ENCODE data around the gene PDE4D. TPM values are rescaled to one million over a fixed set of nuclear protein-coding genes. Genes with fewer than 3 reads are reported as not detected.

Gene PDE4D
- total RNA-seq, 2 experiments from 2014 or later, result 164 to 175 TPM

DNA sequence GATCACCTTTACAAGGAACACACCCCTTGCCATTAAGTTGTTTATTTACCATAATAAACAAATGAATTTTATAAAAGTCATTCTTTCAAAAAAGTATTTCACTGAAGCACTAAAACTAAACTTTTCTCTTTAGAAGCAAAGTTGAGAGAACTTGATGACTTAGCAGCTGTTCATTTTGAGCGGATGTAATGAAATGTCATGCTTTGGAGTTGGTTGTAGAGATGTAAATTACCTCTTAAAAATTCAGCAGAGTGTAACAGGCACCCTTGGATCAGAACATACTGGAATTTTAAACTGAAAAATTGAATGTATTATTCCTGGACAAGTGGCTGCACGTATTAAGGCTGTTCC, 617.2 kb downstream of the PDE4D start:
- Mint-ChIP-seq H3K4me1 (ENCODE audit: low read depth) (peaks cover 12% of the 10 kb centered on the region), H3K36me3 (ENCODE audit: low read depth) (no peaks in the 10 kb centered on the region), H3K27ac (no peak overlapping the region), H3K27me3 (peaks cover 22% of the 10 kb centered on the region), H3K4me3 (no peak overlapping the region), H3K9me3 (no peaks in the 10 kb centered on the region)
- DNase-seq (no peak), ATAC-seq (ENCODE audit: poor library complexity) (no peak)
- Histone ChIP-seq H3K4me1 (ENCODE audit: insufficient read depth, low read length) (peaks cover 6% of the 10 kb centered on the region), H3K27ac (ENCODE audit: low read depth in 1 of 2, low read length in 2 of 2) (no peak overlapping the region), H3K36me3 (ENCODE audit: insufficient read depth, low read length) (no peaks in the 10 kb centered on the region), H3K27me3 (ENCODE audit: control insufficient read depth in 1 of 2, insufficient read depth in 2 of 2, low read length in 2 of 2) (peaks cover 8 to 10% of the 10 kb centered on the region in 2 experiments), H3K4me3 (ENCODE audit: low read length) (no peak overlapping the region), H3K9me3 (ENCODE audit: control insufficient read depth in 1 of 2, insufficient read depth in 1 of 2, low read length in 2 of 2) (no peaks in the 10 kb centered on the region)
- ChIA-PET CTCF (no interaction called here), POLR2A (no interaction called here)
- intact Hi-C loops (cut with DNase I, micrococcal nuclease), result no loop called here
- TF ChIP-seq, protein P1, sequence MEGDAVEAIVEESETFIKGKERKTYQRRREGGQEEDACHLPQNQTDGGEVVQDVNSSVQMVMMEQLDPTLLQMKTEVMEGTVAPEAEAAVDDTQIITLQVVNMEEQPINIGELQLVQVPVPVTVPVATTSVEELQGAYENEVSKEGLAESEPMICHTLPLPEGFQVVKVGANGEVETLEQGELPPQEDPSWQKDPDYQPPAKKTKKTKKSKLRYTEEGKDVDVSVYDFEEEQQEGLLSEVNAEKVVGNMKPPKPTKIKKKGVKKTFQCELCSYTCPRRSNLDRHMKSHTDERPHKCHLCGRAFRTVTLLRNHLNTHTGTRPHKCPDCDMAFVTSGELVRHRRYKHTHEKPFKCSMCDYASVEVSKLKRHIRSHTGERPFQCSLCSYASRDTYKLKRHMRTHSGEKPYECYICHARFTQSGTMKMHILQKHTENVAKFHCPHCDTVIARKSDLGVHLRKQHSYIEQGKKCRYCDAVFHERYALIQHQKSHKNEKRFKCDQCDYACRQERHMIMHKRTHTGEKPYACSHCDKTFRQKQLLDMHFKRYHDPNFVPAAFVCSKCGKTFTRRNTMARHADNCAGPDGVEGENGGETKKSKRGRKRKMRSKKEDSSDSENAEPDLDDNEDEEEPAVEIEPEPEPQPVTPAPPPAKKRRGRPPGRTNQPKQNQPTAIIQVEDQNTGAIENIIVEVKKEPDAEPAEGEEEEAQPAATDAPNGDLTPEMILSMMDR (IDR thresholded peaks at IDR 0.05), result no peak

DNA sequence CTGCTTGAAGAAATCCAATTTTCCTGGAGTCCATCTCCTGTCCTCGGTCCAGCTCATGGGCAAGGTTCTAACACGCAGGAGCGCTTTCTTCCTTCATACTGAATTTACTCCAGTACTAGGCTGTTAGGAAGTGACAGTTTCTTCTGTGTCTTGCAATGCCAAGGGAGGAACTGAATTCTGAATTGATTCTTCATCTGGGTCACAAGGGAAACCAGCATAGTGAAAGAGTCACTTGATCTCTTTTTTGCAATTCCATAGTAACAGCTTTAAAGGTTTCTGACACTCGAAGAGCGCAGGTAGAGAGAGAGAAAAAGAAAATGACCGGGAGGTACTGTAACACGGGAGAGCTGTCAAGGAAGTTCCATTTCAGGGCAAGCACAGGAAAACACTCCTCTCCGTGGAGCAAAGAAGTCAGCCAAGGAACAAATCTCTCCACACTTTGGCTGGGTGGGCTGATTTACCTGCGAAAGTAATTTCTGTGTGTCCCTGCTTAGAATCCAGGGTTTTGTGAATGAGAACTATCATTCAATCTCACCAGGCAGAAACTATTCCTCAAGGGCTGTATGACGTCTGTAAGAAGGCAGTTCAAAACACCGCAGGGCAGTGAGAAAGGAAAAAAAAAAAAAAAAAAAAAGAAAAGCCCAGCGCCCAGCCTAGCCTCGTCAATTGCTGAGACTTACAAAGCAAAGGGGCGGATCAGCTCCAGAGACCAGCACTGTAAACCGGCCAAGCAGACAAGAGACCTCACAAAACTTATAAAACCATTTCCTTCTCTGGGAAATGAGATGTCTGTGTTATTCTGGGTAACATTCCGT, 617.8 kb downstream of the PDE4D start:
- Histone ChIP-seq H3K27me3 (ENCODE audit: control insufficient read depth in 1 of 2, insufficient read depth in 2 of 2, low read length in 2 of 2) (peaks cover 7 to 8% of the 10 kb centered on the region in 2 experiments), H3K36me3 (ENCODE audit: insufficient read depth, low read length) (no peaks in the 10 kb centered on the region), H3K4me3 (ENCODE audit: low read length) (peak overlapping the region; percentile 9), H3K9me3 (ENCODE audit: control insufficient read depth in 1 of 2, insufficient read depth in 1 of 2, low read length in 2 of 2) (no peaks in the 10 kb centered on the region), H3K27ac (ENCODE audit: low read depth in 1 of 2, low read length in 2 of 2) (no peak overlapping the region), H3K4me1 (ENCODE audit: insufficient read depth, low read length) (peaks cover 6% of the 10 kb centered on the region)
- ATAC-seq (ENCODE audit: poor library complexity) (no peak), DNase-seq (no peak)
- no peaks in the 10 kb centered on the region for H3K36me3 Mint-ChIP-seq (ENCODE audit: low read depth)
- peak overlapping the region; percentile 66 for H3K4me3 Mint-ChIP-seq
- H3K27me3 Mint-ChIP-seq, result peaks cover 22% of the 10 kb centered on the region
- intact Hi-C loops (cut with DNase I, micrococcal nuclease), result no loop called here
- no peak overlapping the region for H3K27ac Mint-ChIP-seq
- ChIA-PET POLR2A (interaction anchor here (0.7 kb wide), 1 partner anchor 61 kb away, joined by 3 read pairs; no protein-coding TSS in a partner anchor), CTCF (no interaction called here)
- peaks cover 12% of the 10 kb centered on the region for H3K4me1 Mint-ChIP-seq (ENCODE audit: low read depth)
- no peaks in the 10 kb centered on the region for H3K9me3 Mint-ChIP-seq
- TF ChIP-seq, protein P1 (IDR thresholded peaks at IDR 0.05), result no peak

DNA sequence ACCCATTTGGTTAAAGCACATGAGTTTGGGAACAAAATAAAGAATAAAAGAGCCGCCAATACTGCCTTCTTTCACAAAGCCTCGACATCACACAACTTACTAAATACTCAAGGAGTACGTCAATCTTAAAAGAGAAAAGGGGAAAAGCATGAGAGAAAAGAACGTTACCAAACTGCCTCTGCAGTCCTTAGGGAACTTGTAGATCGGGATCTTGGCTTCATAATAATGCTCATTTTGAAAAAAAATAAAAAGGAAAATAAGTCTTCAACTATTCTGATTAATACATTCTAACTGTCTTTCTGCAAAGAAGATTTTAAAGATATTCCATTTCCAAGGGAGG, 618.4 kb downstream of the PDE4D start:
- H3K9me3 ChIP-seq (ENCODE audit: control insufficient read depth in 1 of 2, insufficient read depth in 1 of 2, low read length in 2 of 2), result no peaks in the 10 kb centered on the region
- peaks cover 6% of the 10 kb centered on the region for H3K4me1 ChIP-seq (ENCODE audit: insufficient read depth, low read length)
- H3K36me3 ChIP-seq (ENCODE audit: insufficient read depth, low read length), result no peaks in the 10 kb centered on the region
- no peak overlapping the region for H3K4me3 ChIP-seq (ENCODE audit: low read length)
- Mint-ChIP-seq H3K27me3 (peaks cover 22% of the 10 kb centered on the region), H3K36me3 (ENCODE audit: low read depth) (no peaks in the 10 kb centered on the region), H3K4me1 (ENCODE audit: low read depth) (peaks cover 12% of the 10 kb centered on the region), H3K4me3 (no peak overlapping the region), H3K9me3 (no peaks in the 10 kb centered on the region), H3K27ac (no peak overlapping the region)
- TF ChIP-seq, protein P1 (IDR thresholded peaks at IDR 0.05), result no peak
- peaks cover 7 to 8% of the 10 kb centered on the region in 2 experiments for H3K27me3 ChIP-seq (ENCODE audit: control insufficient read depth in 1 of 2, insufficient read depth in 2 of 2, low read length in 2 of 2)
- H3K27ac ChIP-seq (ENCODE audit: low read depth in 1 of 2, low read length in 2 of 2), result no peak overlapping the region
- ATAC-seq (ENCODE audit: poor library complexity) (no peak), DNase-seq (no peak)
- ChIA-PET POLR2A (interaction anchor here (0.7 kb wide), 1 partner anchor 61 kb away, joined by 3 read pairs; no protein-coding TSS in a partner anchor), CTCF (no interaction called here)
- intact Hi-C loops (cut with DNase I, micrococcal nuclease), result no loop called here
